IMR-90 (cell line): Measurements from ENCODE around the gene PCID2. TPM values are rescaled to one million over a fixed set of nuclear protein-coding genes. Genes with fewer than 3 reads are reported as not detected.

ENCODE experiments used
- ATAC-seq: fragments of 200-7000 bp; cut with Tn5 transposase; 2 replicates; pipeline ENCODE4 v1.9.1; 2020; ENCODE audit warnings: low read depth, mild to moderate bottlenecking, moderate library complexity
- BruUV-seq: library from RNA; stranded (reverse); fragments of 400-500 nt; replicated peaks from 2 replicates; lab custom pipeline; 2021; lab: Mats Ljungman, UMichigan
- CTCF ChIA-PET: fragments of 300-600 bp; formaldehyde crosslinking; extraction: SDS; loops from one replicate; lab custom pipeline; 2021; ENCODE audit warnings: antibody characterized with exemption; lab: Yijun Ruan, JAX
- POLR2A ChIA-PET: fragments of 300-600 bp; sonication (Branson Sonifier 250); formaldehyde crosslinking; loops from one replicate; lab custom pipeline; 2022; ENCODE audit warnings: antibody characterized with exemption; ENCODE audit not compliant: unreplicated experiment; lab: Charles Lee
- DNase-seq: peaks from one replicate; pipeline ENCODE4 v3.0.0; 2013
- H2AFZ ChIP-seq: replicated peaks from 2 replicates; pipeline ENCODE3; 2013; ENCODE audit warnings: low read length, mild to moderate bottlenecking; ENCODE audit not compliant: poor library complexity
- H2AK5ac ChIP-seq: 2 replicates; pipeline ENCODE4 v1.6.1; 2013; ENCODE audit warnings: low read depth, low read length, inconsistent platforms
- H2AK9ac ChIP-seq: replicated peaks from 2 replicates; pipeline ENCODE3; 2013; ENCODE audit warnings: mild to moderate bottlenecking, low read depth, low read length, moderate library complexity; ENCODE audit not compliant: poor library complexity
- H2BK120ac ChIP-seq: 2 replicates; pipeline ENCODE4 v1.6.1; 2013; ENCODE audit warnings: low read depth, low read length, inconsistent platforms
- H2BK15ac ChIP-seq: 3 replicates; pipeline ENCODE4 v1.6.1; 2013; ENCODE audit warnings: low read depth, low read length, inconsistent platforms
- H2BK20ac ChIP-seq: 2 replicates; pipeline ENCODE4 v1.6.1; 2013; ENCODE audit warnings: low read depth, mild to moderate bottlenecking, inconsistent platforms, low read length, moderate library complexity
- H2BK5ac ChIP-seq: 2 replicates; pipeline ENCODE4 v1.6.1; 2013; ENCODE audit warnings: mild to moderate bottlenecking, low read depth, low read length, inconsistent platforms; ENCODE audit not compliant: poor library complexity, severe bottlenecking
- H3K14ac ChIP-seq: replicated peaks from 2 replicates; pipeline ENCODE4 v1.6.1; 2013; ENCODE audit warnings: low read depth, low read length, inconsistent platforms
- H3K18ac ChIP-seq: 2 replicates; pipeline ENCODE4 v1.6.1; 2013; ENCODE audit warnings: low read depth, low read length, control low read depth
- H3K23ac ChIP-seq: 2 replicates; pipeline ENCODE4 v1.6.1; 2013; ENCODE audit warnings: low read depth, low read length, inconsistent platforms
- H3K27ac ChIP-seq: 2 replicates; pipeline ENCODE4 v1.5.1; 2013; ENCODE audit warnings: mild to moderate bottlenecking, control low read depth, low read length; ENCODE audit not compliant: insufficient read depth
- H3K27me3 ChIP-seq: 2 replicates; pipeline ENCODE4 v1.6.1; 2013; ENCODE audit warnings: low read length; ENCODE audit not compliant: control insufficient read depth, insufficient read depth
- H3K36me3 ChIP-seq: 2 replicates; pipeline ENCODE4 v1.6.1; 2013; ENCODE audit warnings: low read length, mixed read lengths; ENCODE audit not compliant: control insufficient read depth, insufficient read depth
- H3K4ac ChIP-seq: 2 replicates; pipeline ENCODE4 v1.6.1; 2013; ENCODE audit warnings: low read depth, low read length, inconsistent platforms
- H3K4me1 ChIP-seq: 2 replicates; pipeline ENCODE4 v1.6.1; 2013; ENCODE audit warnings: low read length, mixed read lengths; ENCODE audit not compliant: control insufficient read depth, insufficient read depth
- H3K4me2 ChIP-seq: 2 replicates; pipeline ENCODE4 v1.6.1; 2013; ENCODE audit warnings: low read depth, mild to moderate bottlenecking, control low read depth, low read length, moderate library complexity
- H3K4me3 ChIP-seq: 2 replicates; pipeline ENCODE4 v1.5.1; 2013; ENCODE audit warnings: low read depth, mild to moderate bottlenecking, control low read depth, low read length, moderate library complexity; ENCODE audit not compliant: insufficient read depth
- H3K56ac ChIP-seq: 2 replicates; pipeline ENCODE4 v1.6.1; 2013; ENCODE audit warnings: low read length, inconsistent platforms; ENCODE audit not compliant: insufficient read depth; ENCODE audit errors: extremely low read depth
- H3K79me1 ChIP-seq, 2 experiments: 2 replicates each; pipeline ENCODE4 v1.6.1; 2013; ENCODE audit warnings: low read length in 2 of 2, inconsistent platforms in 1 of 2, low read depth in 1 of 2
- H3K9ac ChIP-seq: 2 replicates; pipeline ENCODE4 v1.6.1; 2013; ENCODE audit warnings: low read depth, low read length, control low read depth
- H3K9me1 ChIP-seq: 2 replicates; pipeline ENCODE4 v1.6.1; 2013; ENCODE audit warnings: low read length, inconsistent platforms; ENCODE audit not compliant: insufficient read depth
- H3K9me3 ChIP-seq: 2 replicates; pipeline ENCODE4 v1.6.1; 2013; ENCODE audit warnings: low read length; ENCODE audit not compliant: control insufficient read depth, insufficient read depth
- H4K20me1 ChIP-seq: 2 replicates; pipeline ENCODE4 v1.6.1; 2013; ENCODE audit warnings: low read length, inconsistent platforms; ENCODE audit not compliant: insufficient read depth
- H4K5ac ChIP-seq: 2 replicates; pipeline ENCODE4 v1.6.1; 2013; ENCODE audit warnings: mild to moderate bottlenecking, low read depth, low read length, control low read depth
- H4K8ac ChIP-seq, 2 experiments: 2 replicates each; pipeline ENCODE4 v1.6.1; 2013; ENCODE audit warnings: low read depth in 2 of 2, low read length in 2 of 2, control low read depth in 1 of 2, inconsistent platforms in 1 of 2
- H4K91ac ChIP-seq: 2 replicates; pipeline ENCODE4 v1.6.1; 2013; ENCODE audit warnings: low read depth, low read length, inconsistent platforms; ENCODE audit not compliant: insufficient read depth
- CEBPB ChIP-seq: IDR thresholded peaks from 2 replicates; pipeline ENCODE4 v1.6.1; 2012; ENCODE audit warnings: low read depth, low read length, improper control_type of control experiment
- CTCF ChIP-seq: conservative IDR thresholded peaks from 2 replicates; pipeline ENCODE4 v1.5.1; 2012; ENCODE audit warnings: mild to moderate bottlenecking, low read depth, low read length, improper control_type of control experiment
- MAFK ChIP-seq: IDR thresholded peaks from 2 replicates; pipeline ENCODE4 v1.6.1; 2012; ENCODE audit warnings: low read depth, low read length, improper control_type of control experiment
- NFE2L2 ChIP-seq: fragments of 150-350 bp; IDR thresholded peaks from 2 replicates; pipeline ENCODE4 v1.6.1; 2016; ENCODE audit warnings: low read depth, mild to moderate bottlenecking, low read length
- RCOR1 ChIP-seq: IDR thresholded peaks from 2 replicates; pipeline ENCODE4 v1.6.1; 2012; ENCODE audit warnings: mild to moderate bottlenecking, low read length, improper control_type of control experiment; ENCODE audit not compliant: insufficient replicate concordance
- RFX5 ChIP-seq: IDR thresholded peaks from 2 replicates; pipeline ENCODE4 v1.8.0; 2012; ENCODE audit warnings: low read depth, mild to moderate bottlenecking, low read length, moderate library complexity
- WGBS, 2 experiments: methylation state at CpG; one replicate each; pipeline versions ENCODE4 v1.1.5 to v1.1.7; 2013; ENCODE audit warnings: missing lambda C conversion rate in 2 of 2; ENCODE audit not compliant: insufficient read length in 1 of 2; ENCODE audit errors: extremely low coverage in 2 of 2; 5-methylcytosine and 5-hydroxymethylcytosine counted together
- dilution Hi-C: fragments of 300-500 bp; cut with HindIII; formaldehyde crosslinking; loops from one replicate; pipeline ENCODE4 v1.14.3; 2018; ENCODE audit warnings: low sequenced_read_pairs; ENCODE audit not compliant: unreplicated experiment
- in situ Hi-C: fragments of 300-500 bp; cut with MboI; formaldehyde crosslinking; loops from 3 replicates; pipeline ENCODE4 v1.14.3; 2019; ENCODE audit warnings: low sequenced_read_pairs, inconsistent platforms, mixed read lengths
- intact Hi-C: fragments of 100-400 bp; cut with micrococcal nuclease; formaldehyde crosslinking; loops from 2 replicates; pipeline ENCODE4 v1.10.0; 2022
- polyA plus RNA-seq, 3 experiments: library from polyadenylated mRNA; depleted of rRNA; stranded (reverse); fragments of >200 nt; gene quantifications; 2 replicates each; pipeline ENCODE4 v1.2.3, GENCODE V29; 2012; ENCODE audit warnings: low replicate concordance in 1 of 3
- total RNA-seq: library from RNA; depleted of rRNA; stranded (reverse); fragments of >200 nt; gene quantifications from 2 replicates; pipeline ENCODE4 v1.2.3, GENCODE V29; 2012

The PCID2 gene
- total and polyA plus RNA-seq, 2 of the 4 experiments (the other 2 are of a cell fraction) = 83.5 to 90.9 TPM

GRCh38 chr13:113151745-113152690 is 56.5 kb downstream of the PCID2 start:
- peak overlapping the region; percentile 84 for H2AK9ac ChIP-seq
- no peak overlapping the region for H2BK5ac ChIP-seq
- BruUV-seq = no TSS peak
- no peaks in the 10 kb centered on the region for H4K20me1 ChIP-seq
- H3K36me3 ChIP-seq = no peaks in the 10 kb centered on the region
- peak overlapping the region; percentile 5; the same call in 1 of the 2 replicates for H2BK20ac ChIP-seq
- H3K4me3 ChIP-seq = no peak overlapping the region
- peaks cover 5% of the 10 kb centered on the region; the same call in 1 of the 2 replicates for H3K9me1 ChIP-seq
- no peak overlapping the region for H3K56ac ChIP-seq
- WGBS, 2 experiments = 47% methylated on average over 12 of the region's 28 CpGs; no CpG with 5 or more reads in 1 of the 2 experiments
- no peak overlapping the region for H2BK15ac ChIP-seq
- peak overlapping the region; percentile 59 for H3K4ac ChIP-seq
- peak overlapping the region; percentile 5; the same call in 1 of the 2 replicates for H3K4me2 ChIP-seq
- H3K23ac ChIP-seq = 0 out of 2 replicates have a peak overlapping the region, but pooled peaks have one; percentile 53
- peak overlapping the region; percentile 94 to 98; a peak in 3 of 4 replicates for H4K8ac ChIP-seq
- dilution Hi-C loops = no loop called here
- no peak overlapping the region for H3K18ac ChIP-seq
- no peaks in the 10 kb centered on the region for H3K9me3 ChIP-seq
- no peak overlapping the region for H3K27ac ChIP-seq
- H3K27me3 ChIP-seq = 0 out of 2 replicates have a peak, but pooled peaks cover 2% of the 10 kb centered on the region
- intact Hi-C loops = loop anchor here (2.0 kb wide), 1 partner anchor 59 kb away; no protein-coding TSS in a partner anchor
- POLR2A ChIA-PET = no interaction called here
- H4K5ac ChIP-seq = peak overlapping the region; percentile 41; the same call in 1 of the 2 replicates
- H3K9ac ChIP-seq = peak overlapping the region; percentile 1; the same call in 1 of the 2 replicates
- peaks cover 11% of the 10 kb centered on the region for H3K4me1 ChIP-seq
- TF ChIP-seq RFX5 = no peak
- no peak for TF ChIP-seq NFE2L2
- no peak for TF ChIP-seq CTCF
- peak; percentile 88 for TF ChIP-seq MAFK
- TF ChIP-seq RCOR1 = no peak
- no peak for TF ChIP-seq CEBPB
- H4K91ac ChIP-seq = no peak overlapping the region; the same call in 1 of the 2 replicates
- CTCF ChIA-PET = no interaction called here
- H3K79me1 ChIP-seq = no peaks in the 10 kb centered on the region
- peak overlapping the region; percentile 72; the same call in 1 of the 2 replicates for H3K14ac ChIP-seq
- DNase-seq = peak; percentile 74
- H2AFZ ChIP-seq = peak overlapping the region; percentile 92
- H2BK120ac ChIP-seq = peak overlapping the region; percentile 56; the same call in 1 of the 2 replicates
- in situ Hi-C loops = no loop called here
- H2AK5ac ChIP-seq = peak overlapping the region; percentile 71; the same call in 1 of the 2 replicates
- ATAC-seq = peak; percentile 47
